SJSA1 (cell line): ENCODE results near the gene PABPC3. TPM values are rescaled to one million over a fixed set of nuclear protein-coding genes. Genes with fewer than 3 reads are reported as not detected.

Experiments
- DNase-seq, 2 experiments: peaks; one replicate each; pipeline ENCODE4 v3.0.0-alpha.2; 2015 to 2020; ENCODE audit warnings: low spot score in 2 of 2, low read depth in 1 of 2
- H3K27ac ChIP-seq: fragments of 250-450 bp; sonication (Bioruptor Pico); 2 replicates; pipeline ENCODE4 v1.5.1; 2020; ENCODE audit warnings: mild to moderate bottlenecking, moderate library complexity
- H3K27me3 ChIP-seq: fragments of 250-450 bp; sonication (Bioruptor Pico); replicated peaks from 2 replicates; pipeline ENCODE4 v1.5.1; 2020; ENCODE audit warnings: mild to moderate bottlenecking, moderate library complexity
- H3K36me3 ChIP-seq: fragments of 250-450 bp; sonication (Bioruptor Pico); 2 replicates; pipeline ENCODE4 v1.5.1; 2020; ENCODE audit warnings: mild to moderate bottlenecking
- H3K4me1 ChIP-seq: fragments of 250-450 bp; sonication (Bioruptor Pico); replicated peaks from 2 replicates; pipeline ENCODE4 v1.6.1; 2021; ENCODE audit warnings: mild to moderate bottlenecking
- H3K4me3 ChIP-seq: fragments of 250-450 bp; sonication (Bioruptor Pico); 2 replicates; pipeline ENCODE4 v1.5.1; 2020; ENCODE audit warnings: mild to moderate bottlenecking
- H3K9me3 ChIP-seq: fragments of 250-450 bp; sonication (Bioruptor Pico); replicated peaks from 2 replicates; pipeline ENCODE4 v1.5.1; 2020; ENCODE audit warnings: mild to moderate bottlenecking
- total RNA-seq: library from RNA; depleted of rRNA; stranded (reverse); fragments of >200 nt; shearing (Covaris generic); gene quantifications from 2 replicates; pipeline ENCODE4 v1.2.3, GENCODE V29; 2014

The PABPC3 gene
- total RNA-seq, 1 experiment from 2014 or later = 0.08 TPM

DNA sequence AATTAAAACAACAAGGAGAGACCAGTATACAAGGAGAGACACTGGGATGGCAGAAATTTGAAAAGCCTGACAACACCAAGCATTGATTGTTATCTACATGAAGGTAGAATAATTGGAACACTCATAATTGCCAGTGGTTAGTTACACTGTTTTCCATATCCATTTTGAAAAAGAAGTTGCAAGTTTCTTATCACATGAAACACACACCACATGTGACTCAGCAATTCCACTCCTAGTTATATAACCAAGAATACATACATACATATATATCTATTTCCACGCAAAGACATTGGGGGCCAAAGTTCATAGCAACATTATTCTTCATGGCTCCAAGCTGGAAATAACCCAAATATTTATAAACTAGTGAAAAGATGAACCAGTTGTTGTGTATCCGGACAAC, 15.2 kb upstream of the PABPC3 start:
- no peaks in the 10 kb centered on the region for H3K36me3 ChIP-seq
- no peak overlapping the region for H3K27ac ChIP-seq
- no peaks in the 10 kb centered on the region for H3K9me3 ChIP-seq
- no peak for DNase-seq
- no peak overlapping the region for H3K4me3 ChIP-seq
- no peaks in the 10 kb centered on the region for H3K27me3 ChIP-seq
- H3K4me1 ChIP-seq = no peaks in the 10 kb centered on the region

DNA sequence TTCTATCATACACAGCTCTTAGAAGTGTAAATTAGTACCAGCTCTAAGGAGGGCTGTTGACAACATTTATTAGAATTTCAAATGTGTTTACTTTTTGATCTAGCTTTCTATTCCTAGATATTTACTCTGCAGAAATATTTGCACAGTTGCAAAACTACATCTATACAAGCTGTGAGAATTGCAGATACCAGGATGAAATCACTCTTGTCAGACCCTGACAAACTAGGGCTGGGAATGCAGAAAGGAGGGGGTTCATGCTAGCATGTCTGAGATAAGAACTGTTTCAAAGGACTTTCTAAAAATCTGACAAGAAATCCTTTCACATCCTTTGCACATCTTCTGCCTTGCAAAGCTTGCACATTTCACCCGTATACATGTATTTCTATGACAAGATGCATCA, 11.8 kb upstream of the PABPC3 start:
- Histone ChIP-seq H3K4me3 (no peak overlapping the region), H3K4me1 (no peaks in the 10 kb centered on the region), H3K9me3 (no peaks in the 10 kb centered on the region), H3K27me3 (no peaks in the 10 kb centered on the region), H3K36me3 (no peaks in the 10 kb centered on the region), H3K27ac (no peak overlapping the region)
- DNase-seq = no peak

DNA sequence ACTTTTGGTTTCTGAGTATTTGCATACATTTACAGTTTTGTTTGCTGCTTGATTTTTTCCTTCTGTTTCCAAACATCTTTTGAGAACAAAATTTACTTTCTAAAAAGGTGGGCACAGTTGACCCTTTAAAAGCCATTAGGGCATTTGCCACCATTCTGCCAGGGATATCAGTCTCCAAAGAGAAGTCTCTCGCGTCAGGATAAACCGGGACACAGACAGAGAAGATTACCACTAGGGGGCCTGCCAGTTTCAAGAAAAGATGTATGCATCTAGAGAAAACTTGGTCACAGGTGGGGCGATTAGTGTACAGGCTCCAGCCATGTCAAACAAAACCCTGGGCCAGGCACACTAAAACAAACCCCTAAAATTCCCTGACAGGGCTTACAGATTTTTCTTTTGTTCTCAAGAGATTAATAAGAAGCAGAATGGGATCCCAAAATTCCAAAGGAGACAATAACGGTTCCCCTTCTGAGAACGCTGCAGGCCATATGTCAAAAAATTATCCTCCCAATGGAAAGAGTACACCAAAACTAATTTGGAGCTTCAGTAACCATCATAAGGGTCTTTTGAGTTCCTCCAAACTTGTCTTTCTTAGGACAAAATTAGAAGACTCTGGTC, 10.7 kb upstream of the PABPC3 start:
- DNase-seq = peak in 1 of 2 experiments; percentile 2

DNA sequence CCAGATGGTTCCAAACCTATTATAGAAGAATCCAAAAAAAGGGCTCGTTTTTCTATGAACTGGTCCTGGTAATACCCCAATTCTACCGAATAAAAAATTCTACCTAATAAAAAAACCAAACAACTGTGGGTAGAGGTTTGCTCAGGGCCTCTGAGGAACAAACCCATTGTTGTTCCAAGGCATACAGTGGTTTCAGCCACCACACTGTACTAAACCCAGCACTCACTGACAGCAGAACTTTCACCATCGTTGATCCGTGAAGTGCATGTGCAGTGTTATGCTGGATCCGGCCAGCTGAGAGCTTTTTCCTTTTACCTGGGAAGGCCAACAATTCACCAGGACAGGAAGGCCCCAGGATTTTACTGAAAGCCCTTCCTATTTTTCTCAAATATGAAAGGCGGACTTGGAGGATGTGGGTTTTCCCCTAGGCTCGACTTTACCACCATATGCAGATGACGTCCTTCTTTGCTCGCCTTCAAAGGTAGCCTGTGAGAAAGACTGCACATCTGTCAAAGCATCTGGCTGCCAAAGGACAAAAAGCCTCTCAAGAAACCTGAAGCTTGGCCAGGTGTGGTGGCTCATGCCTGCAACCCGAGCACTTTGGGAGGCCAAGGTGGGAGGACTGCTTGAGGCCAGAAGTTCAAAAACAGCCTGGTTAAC, 7.2 kb upstream of the PABPC3 start:
- H3K27me3 ChIP-seq = 0 out of 2 replicates have a peak, but pooled peaks cover 3% of the 10 kb centered on the region
- no peaks in the 10 kb centered on the region for H3K36me3 ChIP-seq
- DNase-seq = no peak
- no peak overlapping the region for H3K27ac ChIP-seq
- H3K4me1 ChIP-seq = no peaks in the 10 kb centered on the region
- no peaks in the 10 kb centered on the region for H3K9me3 ChIP-seq
- H3K4me3 ChIP-seq = no peak overlapping the region

More for the DNA sequence above, 10.7 kb upstream of the PABPC3 start:
- Histone ChIP-seq H3K9me3 (no peaks in the 10 kb centered on the region), H3K4me3 (no peak overlapping the region), H3K36me3 (no peaks in the 10 kb centered on the region), H3K27ac (no peak overlapping the region), H3K27me3 (no peaks in the 10 kb centered on the region), H3K4me1 (no peaks in the 10 kb centered on the region)

DNA sequence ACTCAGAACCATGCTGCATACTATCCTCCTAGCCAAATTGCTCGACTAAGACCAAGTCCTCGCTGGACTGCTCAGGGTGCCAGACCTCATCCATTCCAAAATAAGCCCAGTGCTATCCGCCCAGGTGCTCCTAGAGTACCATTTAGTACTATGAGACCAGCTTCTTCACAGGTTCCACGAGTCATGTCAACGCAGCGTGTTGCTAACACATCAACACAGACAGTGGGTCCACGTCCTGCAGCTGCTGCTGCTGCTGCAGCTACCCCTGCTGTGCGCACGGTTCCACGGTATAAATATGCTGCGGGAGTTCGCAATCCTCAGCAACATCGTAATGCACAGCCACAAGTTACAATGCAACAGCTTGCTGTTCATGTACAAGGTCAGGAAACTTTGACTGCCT, 1.5 kb downstream of the PABPC3 start:
- H3K4me3 ChIP-seq = no peak overlapping the region
- no peaks in the 10 kb centered on the region for H3K36me3 ChIP-seq
- H3K9me3 ChIP-seq = no peaks in the 10 kb centered on the region
- H3K27me3 ChIP-seq = 0 out of 2 replicates have a peak, but pooled peaks cover 3% of the 10 kb centered on the region
- H3K4me1 ChIP-seq = no peaks in the 10 kb centered on the region
- no peak for DNase-seq
- H3K27ac ChIP-seq = no peak overlapping the region

DNA sequence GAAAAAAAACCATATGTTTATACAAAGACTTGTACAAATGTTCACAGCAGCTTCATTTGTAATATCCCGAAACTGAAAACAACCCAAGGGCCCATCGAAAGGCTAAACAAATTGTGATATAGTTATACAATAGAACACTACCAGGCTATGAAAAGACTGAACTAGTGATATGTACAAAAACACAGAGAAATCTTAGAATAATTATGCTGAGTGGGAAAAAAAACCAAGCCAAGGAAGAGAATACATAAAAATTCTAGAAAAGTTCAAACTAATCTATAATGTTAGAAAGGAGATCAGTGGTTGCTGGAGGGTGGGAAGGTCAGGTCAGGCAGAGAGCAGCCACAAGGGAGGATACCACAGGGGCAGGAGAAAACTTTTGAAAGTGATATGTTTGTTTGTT, 7.8 kb downstream of the PABPC3 start:
- Histone ChIP-seq H3K4me3 (no peak overlapping the region), H3K36me3 (no peaks in the 10 kb centered on the region), H3K9me3 (no peaks in the 10 kb centered on the region), H3K27me3 (no peaks in the 10 kb centered on the region; the same call in 1 of the 2 replicates), H3K4me1 (no peaks in the 10 kb centered on the region), H3K27ac (no peak overlapping the region)
- no peak for DNase-seq

DNA sequence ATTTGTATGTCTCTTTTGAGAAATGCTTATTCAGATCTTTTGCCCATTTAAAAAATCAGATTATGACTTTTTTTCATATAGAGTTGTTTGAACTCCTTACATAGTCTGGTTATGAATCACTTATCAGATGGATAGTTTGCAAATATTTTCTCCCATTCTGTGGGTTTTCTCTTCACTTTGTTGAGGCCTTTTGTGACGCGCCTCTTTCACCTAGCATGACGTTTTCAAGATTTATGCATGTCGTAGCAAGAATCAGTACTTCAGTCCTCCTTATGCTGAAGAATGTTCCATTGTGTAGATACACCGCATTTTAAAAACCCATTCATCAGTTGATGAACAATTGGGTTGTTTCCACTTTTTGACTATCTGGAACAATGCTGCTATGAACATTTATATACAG, 13.4 kb downstream of the PABPC3 start:
- Histone ChIP-seq H3K36me3 (no peaks in the 10 kb centered on the region), H3K27me3 (no peaks in the 10 kb centered on the region; the same call in 1 of the 2 replicates)
- DNase-seq = no peak

DNA sequence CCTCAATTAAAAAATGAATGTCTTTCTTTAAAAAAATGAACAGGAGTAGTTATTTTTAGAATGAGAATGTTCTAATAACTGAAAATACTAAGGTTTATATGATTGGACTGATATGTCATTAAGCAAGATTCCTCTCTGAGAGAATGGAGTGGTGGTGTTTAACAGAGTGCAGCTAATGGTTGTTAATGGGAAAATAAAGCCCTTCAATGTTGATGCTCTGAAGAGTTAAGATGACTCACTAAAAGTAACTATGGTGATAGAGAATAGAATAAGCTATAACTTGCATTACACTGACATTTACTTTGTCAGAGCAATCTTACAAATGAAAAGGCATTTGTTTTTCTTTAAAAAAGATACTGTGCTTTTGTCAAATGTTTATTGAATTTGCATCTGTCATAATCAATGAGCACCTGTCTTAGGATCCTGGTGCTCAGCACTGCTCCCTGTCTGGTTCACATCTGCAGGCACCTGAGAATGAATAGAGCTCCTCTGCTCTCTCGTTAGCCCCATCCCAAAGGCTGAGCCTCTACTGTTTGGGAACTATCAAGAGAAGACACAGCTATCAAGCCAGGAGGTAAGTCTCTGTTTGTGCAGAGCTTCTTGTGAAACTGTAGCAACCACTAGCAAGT, 15.1 kb downstream of the PABPC3 start:
- H3K27ac ChIP-seq = no peak overlapping the region
- no peaks in the 10 kb centered on the region for H3K4me1 ChIP-seq
- no peak for DNase-seq
- H3K9me3 ChIP-seq = no peaks in the 10 kb centered on the region
- H3K27me3 ChIP-seq = no peaks in the 10 kb centered on the region
- no peaks in the 10 kb centered on the region for H3K36me3 ChIP-seq
- H3K4me3 ChIP-seq = no peak overlapping the region

More for the DNA sequence above, 13.4 kb downstream of the PABPC3 start:
- Histone ChIP-seq H3K4me1 (no peaks in the 10 kb centered on the region), H3K9me3 (no peaks in the 10 kb centered on the region), H3K27ac (no peak overlapping the region), H3K4me3 (no peak overlapping the region)

DNA sequence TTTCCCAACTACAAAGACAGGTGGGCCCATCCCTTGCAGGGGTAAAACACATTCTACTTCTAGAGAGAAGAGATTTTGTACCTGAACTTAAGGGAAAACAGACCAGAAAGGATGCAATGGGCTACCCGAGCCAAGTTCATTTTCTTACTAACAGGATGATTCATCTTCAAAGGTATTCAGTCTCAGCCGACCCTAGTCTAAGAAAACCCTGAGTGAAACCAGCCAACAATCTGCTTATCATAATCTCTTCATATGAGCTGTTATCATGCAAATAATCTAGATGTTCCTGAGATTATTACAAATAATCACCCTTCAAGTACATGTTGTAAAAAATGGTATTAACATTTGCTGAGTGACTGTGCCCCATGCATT, 15.6 kb downstream of the PABPC3 start:
- DNase-seq = no peak
- Histone ChIP-seq H3K27me3 (no peaks in the 10 kb centered on the region), H3K9me3 (no peaks in the 10 kb centered on the region), H3K4me1 (no peaks in the 10 kb centered on the region), H3K4me3 (no peak overlapping the region), H3K27ac (no peak overlapping the region), H3K36me3 (no peaks in the 10 kb centered on the region)

DNA sequence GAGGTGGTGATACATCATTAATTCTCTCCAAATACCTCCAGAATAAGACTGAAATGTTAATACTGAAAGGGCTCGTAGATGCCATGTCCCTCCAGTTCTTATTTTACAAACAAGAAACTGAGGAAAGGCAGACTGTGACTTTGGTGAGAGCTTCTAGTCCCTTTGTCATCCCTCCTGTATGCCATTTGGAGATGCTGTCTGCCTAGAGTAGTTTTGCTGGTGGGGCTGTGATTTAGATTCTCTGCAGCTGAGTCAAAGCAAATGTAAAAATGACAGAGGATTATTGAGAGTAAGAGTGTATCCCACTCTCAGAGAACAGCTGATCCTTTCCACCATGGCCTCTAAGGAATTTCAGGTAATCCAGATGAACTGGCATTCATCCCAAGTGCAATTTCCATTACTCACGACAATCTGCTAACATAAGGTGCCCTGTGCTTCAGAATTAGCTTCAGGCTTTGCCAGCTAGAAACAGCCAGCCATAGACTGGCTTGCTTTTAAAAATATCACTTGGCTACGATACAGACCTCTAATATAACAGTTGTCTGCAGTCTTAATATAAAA, 16.8 kb downstream of the PABPC3 start:
- no peak for DNase-seq
- no peak overlapping the region for H3K4me3 ChIP-seq
- H3K4me1 ChIP-seq = no peaks in the 10 kb centered on the region
- H3K27ac ChIP-seq = no peak overlapping the region
- no peaks in the 10 kb centered on the region for H3K9me3 ChIP-seq
- H3K27me3 ChIP-seq = no peaks in the 10 kb centered on the region
- no peaks in the 10 kb centered on the region for H3K36me3 ChIP-seq

DNA sequence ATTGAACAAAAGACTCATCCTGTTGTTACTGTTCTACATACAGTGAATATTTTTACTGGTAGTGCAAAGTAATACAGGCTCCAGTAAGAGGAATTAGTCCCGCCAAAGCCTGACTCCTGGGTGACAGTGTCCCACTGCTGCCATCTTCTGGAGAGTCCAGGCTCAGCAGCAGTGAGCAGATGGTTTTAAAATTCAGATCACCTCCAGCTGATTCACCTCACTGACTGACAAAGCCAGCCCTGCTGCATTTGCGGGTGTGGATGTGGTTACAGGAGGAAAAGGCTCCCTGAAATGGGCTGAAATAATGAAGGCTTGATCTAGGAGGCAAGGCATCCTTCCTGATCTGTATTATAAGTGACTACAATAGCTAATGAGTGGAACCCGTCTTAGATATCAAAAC, 18.3 kb downstream of the PABPC3 start:
- Histone ChIP-seq H3K27ac (no peak overlapping the region), H3K4me3 (no peak overlapping the region), H3K4me1 (no peaks in the 10 kb centered on the region), H3K9me3 (no peaks in the 10 kb centered on the region), H3K36me3 (no peaks in the 10 kb centered on the region), H3K27me3 (no peaks in the 10 kb centered on the region)
- peak; percentile 36 to 51 for DNase-seq

DNA sequence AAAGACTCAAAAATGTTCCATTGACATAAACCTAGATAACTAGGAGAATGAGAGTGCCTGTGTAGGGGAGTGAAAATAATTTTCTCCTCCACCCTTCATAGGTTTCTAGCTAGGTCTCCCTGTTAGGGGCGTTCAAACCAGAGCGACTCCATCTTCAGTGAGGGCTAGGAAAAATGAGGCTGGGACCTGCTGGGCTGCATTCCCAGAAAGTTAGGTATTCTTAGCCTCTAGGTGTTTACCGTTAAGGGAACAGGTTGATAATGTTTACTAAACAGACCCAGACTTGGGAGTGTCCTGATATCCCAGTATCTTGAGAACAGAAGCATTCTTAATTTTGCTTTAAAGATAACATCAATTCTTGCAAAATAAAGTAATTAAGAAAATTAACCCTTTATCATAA, 20.1 kb downstream of the PABPC3 start:
- no peaks in the 10 kb centered on the region for H3K9me3 ChIP-seq
- H3K4me1 ChIP-seq = no peaks in the 10 kb centered on the region
- H3K27me3 ChIP-seq = no peaks in the 10 kb centered on the region
- DNase-seq = no peak
- H3K36me3 ChIP-seq = no peaks in the 10 kb centered on the region
- no peak overlapping the region for H3K27ac ChIP-seq
- no peak overlapping the region for H3K4me3 ChIP-seq

DNA sequence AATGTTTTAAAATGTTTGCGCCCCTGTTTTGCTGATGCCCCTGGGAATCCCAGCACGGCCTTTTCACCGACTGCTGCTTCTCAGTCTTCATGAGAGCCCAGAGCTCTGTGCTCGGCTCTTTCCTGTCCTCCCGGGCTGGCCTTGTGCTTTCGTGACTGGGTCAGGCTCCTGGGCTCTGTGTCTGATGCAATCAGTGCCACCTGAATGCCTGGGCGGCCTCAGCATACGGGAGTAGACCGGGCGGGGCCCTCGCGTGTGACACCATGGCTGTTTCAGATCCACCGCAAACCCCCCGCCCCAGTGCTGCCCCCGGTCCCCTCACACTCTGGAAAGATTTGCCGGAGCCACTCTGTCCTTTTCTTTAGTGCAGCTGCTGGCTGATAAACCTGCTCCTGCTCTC, 21.4 kb downstream of the PABPC3 start:
- no peaks in the 10 kb centered on the region for H3K27me3 ChIP-seq
- H3K27ac ChIP-seq = no peak overlapping the region
- no peaks in the 10 kb centered on the region for H3K9me3 ChIP-seq
- no peaks in the 10 kb centered on the region for H3K4me1 ChIP-seq
- DNase-seq = no peak
- H3K4me3 ChIP-seq = no peak overlapping the region
- no peaks in the 10 kb centered on the region for H3K36me3 ChIP-seq

DNA sequence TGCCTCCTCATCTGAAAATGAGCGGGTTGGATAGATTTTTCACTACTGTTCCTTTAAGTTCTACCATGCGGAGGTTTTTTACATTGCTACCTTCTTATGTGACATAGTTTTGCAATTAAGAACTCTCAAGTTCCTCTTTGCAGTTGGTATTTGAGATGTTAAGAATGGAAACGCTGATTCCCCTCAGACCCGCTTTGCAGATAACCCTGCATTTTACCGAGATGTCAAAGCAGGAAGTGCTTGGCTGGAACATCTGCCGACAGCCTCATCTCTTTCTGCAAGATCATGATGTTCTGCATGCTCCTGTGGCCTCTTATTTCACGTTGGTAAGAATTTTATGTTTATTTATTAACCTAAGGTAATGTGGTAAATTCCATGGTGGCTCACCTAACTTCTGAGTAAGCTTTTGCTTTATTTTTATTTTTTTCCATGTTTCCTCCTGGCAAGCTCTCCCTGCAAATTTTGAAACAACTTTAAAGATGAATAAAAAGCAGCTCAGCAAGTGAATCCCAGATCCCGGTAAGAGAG, 22.5 kb downstream of the PABPC3 start:
- no peak for DNase-seq
- H3K4me1 ChIP-seq = no peaks in the 10 kb centered on the region
- H3K9me3 ChIP-seq = no peaks in the 10 kb centered on the region
- no peak overlapping the region for H3K27ac ChIP-seq
- no peaks in the 10 kb centered on the region for H3K36me3 ChIP-seq
- no peak overlapping the region for H3K4me3 ChIP-seq
- no peaks in the 10 kb centered on the region for H3K27me3 ChIP-seq
